Psoas muscle (tissue), 8 donors: ENCODE results near the gene KIAA0825. TPM values are rescaled to one million over a fixed set of nuclear protein-coding genes. Genes with fewer than 3 reads are reported as not detected.

Experiments used
- ATAC-seq, 4 donors: fragments of 200-7000 bp; cut with Tn5 transposase; one replicate each; pipeline ENCODE4 v1.9.1; 2020; ENCODE audit warnings: moderate library complexity in 3 of 4, mild to moderate bottlenecking in 2 of 4
- DNase-seq, 2 donors: peaks; one replicate each; pipeline ENCODE4 v3.0.0-alpha.2; 2020
- H3K27ac ChIP-seq: fragments of 200-600 bp; one replicate; pipeline ENCODE4 v1.8.0; 2022
- H3K27me3 ChIP-seq, 3 donors: fragments of 200-600 bp in 1 of 3; one replicate each; pipeline versions ENCODE4 v1.6.1 to v1.8.0; 2013 to 2022; ENCODE audit warnings: low read length in 2 of 3, mild to moderate bottlenecking in 2 of 3, moderate library complexity in 1 of 3; ENCODE audit not compliant: insufficient read depth in 3 of 3
- H3K36me3 ChIP-seq, 2 donors: fragments of 200-600 bp in 1 of 2; one replicate each; pipeline versions ENCODE4 v1.6.1 to v1.8.0; 2013 to 2022; ENCODE audit warnings: low read depth in 1 of 2, mild to moderate bottlenecking in 1 of 2, moderate library complexity in 1 of 2; ENCODE audit not compliant: insufficient read depth in 1 of 2
- H3K4me1 ChIP-seq: fragments of 200-600 bp; one replicate; pipeline ENCODE4 v1.8.0; 2022
- H3K4me3 ChIP-seq: fragments of 200-600 bp; one replicate; pipeline ENCODE4 v1.8.0; 2022; ENCODE audit warnings: mild to moderate bottlenecking
- H3K9me3 ChIP-seq: fragments of 200-600 bp; one replicate; pipeline ENCODE4 v1.8.0; 2022
- CTCF ChIP-seq: fragments of 200-600 bp; IDR thresholded peaks from one replicate; pipeline ENCODE4 v1.8.0; 2022; ENCODE audit warnings: antibody characterized with exemption
- WGBS, 3 donors: extraction: QIAGEN DNeasy Blood & Tissue Kit; methylation state at CpG; one replicate each; pipeline versions ENCODE4 v1.1.6 to v1.1.7; 2013; 5-methylcytosine and 5-hydroxymethylcytosine counted together
- intact Hi-C, 2 donors: fragments of 100-400 bp; cut with DNase I; formaldehyde crosslinking; loops; one replicate each; pipeline versions ENCODE4 v1.11.0 to v1.14.2; 2022
- polyA plus RNA-seq, 3 donors: library from polyadenylated mRNA; stranded (reverse); fragments of 200-250 nt; gene quantifications; one replicate each; pipeline ENCODE4 v1.2.3, GENCODE V29; 2013
- total RNA-seq, 4 donors: library from RNA; stranded (reverse); fragmentation: NEBNext Ultra II Directional in 2 of 4; extraction: Animal tissue kit (Norgen Biotek cat#: 25700) in 2 of 4; gene quantifications; one replicate each; pipeline versions ENCODE4 v1.2.1 to v1.2.4, GENCODE V29; 2021 to 2023
- donor health status: healthy with polysubstance abuse.
- donor health status: DM: no; HTN: no; CAD: no; lungs with moderate emphysema.
- donor health status: Bipolar disorder and iron deficiency.
- donor health status: healthy.
- donor health status: DM: yes; HTN: yes; CAD: no.
- donor health status: DM: no; HTN: no; CAD: no.
- donor health status: DM: no; HTN: no; CAD: no.
- donor health status: DM: yes; HTN: yes; CAD: no.

KIAA0825 gene
- total and polyA plus RNA-seq, 7 donors, result 0.41 to 1.5 (median 1.1) TPM

- intact Hi-C loops, result no loop called here
- no peak for DNase-seq
- ATAC-seq, result no peak
- Histone ChIP-seq H3K4me1 (no peaks in the 10 kb centered on the region), H3K9me3 (no peaks in the 10 kb centered on the region), H3K4me3 (no peak overlapping the region), H3K27ac (no peak overlapping the region), H3K27me3 (no peaks in the 10 kb centered on the region), H3K36me3 (peaks cover 0 to 3% of the 10 kb centered on the region in 2 donors)
- no peak for TF ChIP-seq CTCF
These were observed 228.9 kb downstream of the KIAA0825 start for GRCh38 chr5:94389515-94389899.

GRCh38 chr5:94388773-94389514 is 229.5 kb downstream of the KIAA0825 start:
- no peak for ATAC-seq
- Histone ChIP-seq H3K4me3 (no peak overlapping the region), H3K9me3 (no peaks in the 10 kb centered on the region), H3K36me3 (peaks cover 0 to 3% of the 10 kb centered on the region in 2 donors), H3K4me1 (no peaks in the 10 kb centered on the region), H3K27me3 (no peaks in the 10 kb centered on the region), H3K27ac (no peak overlapping the region)
- no peak for TF ChIP-seq CTCF
- WGBS, 3 donors, result 87 to 89% (median 87%) methylated on average over 3 of the region's 3 CpGs
- DNase-seq, result no peak
- intact Hi-C loops, result no loop called here

- TF ChIP-seq CTCF, result no peak
- intact Hi-C loops, result no loop called here
- H3K4me3 ChIP-seq, result no peak overlapping the region
These were observed 232.6 kb downstream of the KIAA0825 start for GRCh38 chr5:94385767-94386166.

GRCh38 chr5:94378062-94378461 is 240.3 kb downstream of the KIAA0825 start:
- intact Hi-C loops, result no loop called here
- no peaks in the 10 kb centered on the region for H3K36me3 ChIP-seq
- H3K27ac ChIP-seq, result no peak overlapping the region
- no peak overlapping the region for H3K4me3 ChIP-seq
- WGBS, 3 donors, result 96 to 100% (median 97%) methylated on average over 1 of the region's 1 CpG
- H3K27me3 ChIP-seq, result no peaks in the 10 kb centered on the region
- DNase-seq (no peak), ATAC-seq (no peak)
- no peaks in the 10 kb centered on the region for H3K9me3 ChIP-seq
- no peak for TF ChIP-seq CTCF
- H3K4me1 ChIP-seq, result no peaks in the 10 kb centered on the region

More at GRCh38 chr5:94385767-94386166, 232.6 kb downstream of the KIAA0825 start:
- Histone ChIP-seq H3K27me3 (no peaks in the 10 kb centered on the region), H3K27ac (no peak overlapping the region), H3K9me3 (no peaks in the 10 kb centered on the region), H3K4me1 (no peaks in the 10 kb centered on the region), H3K36me3 (no peaks in the 10 kb centered on the region)
- 38 to 44% (median 38%) methylated on average over 1 of the region's 1 CpG for WGBS, 3 donors
- DNase-seq (no peak), ATAC-seq (no peak)
